HCT116 (cell line): Measurements from ENCODE around the gene ST3GAL6. TPM values are rescaled to one million over a fixed set of nuclear protein-coding genes. Genes with fewer than 3 reads are reported as not detected.

Experiments
- ATAC-seq: fragments of 200-7000 bp; cut with Tn5 transposase; 2 replicates; pipeline ENCODE4 v1.9.1; 2020; ENCODE audit warnings: mild to moderate bottlenecking, moderate library complexity
- BruUV-seq: library from RNA; stranded (reverse); fragments of 400-500 nt; replicated peaks from 2 replicates; lab custom pipeline; 2021; lab: Mats Ljungman, UMichigan
- CTCF ChIA-PET: fragments of 300-600 bp; sonication (Branson Sonifier 250); formaldehyde crosslinking; loops from one replicate; lab custom pipeline; 2021; ENCODE audit warnings: antibody characterized with exemption; lab: Charles Lee
- POLR2A ChIA-PET: fragments of 300-600, 350-600 bp; sonication (Branson Sonifier 250); formaldehyde crosslinking; loops from one replicate; lab custom pipeline; 2021; ENCODE audit warnings: antibody characterized with exemption; lab: Charles Lee
- RAD21 ChIA-PET, 2 experiments: fragments of 300-600 bp; sonication (Branson Sonifier 250); formaldehyde crosslinking; loops; one replicate each; lab custom pipeline; 2023; ENCODE audit warnings: low total read pairs in 2 of 2; ENCODE audit not compliant: uncharacterized antibody in 2 of 2, unreplicated experiment in 2 of 2, low non-redundant PET in 1 of 2; lab: Charles Lee
- DNase-seq: peaks from one replicate; pipeline ENCODE4 v3.0.0-alpha.2; 2010; ENCODE audit warnings: low read depth, low spot score
- H2AFZ ChIP-seq: fragments of 200-600 bp; shearing (Covaris generic), sonication (generic); 2 replicates; pipeline ENCODE4 v1.6.1; 2017; ENCODE audit warnings: low read depth, mixed run types, mixed read lengths, antibody characterized with exemption, low read length; ENCODE audit not compliant: poor library complexity, severe bottlenecking
- H3K27ac ChIP-seq: 2 replicates; pipeline ENCODE4 v1.5.1; 2012; ENCODE audit warnings: low read depth, low read length
- H3K27me3 ChIP-seq: fragments of 200-600 bp; sonication (generic); 2 replicates; pipeline ENCODE4 v1.6.1; 2016; ENCODE audit warnings: mixed run types, low read length, mixed read lengths; ENCODE audit not compliant: insufficient read depth
- H3K36me3 ChIP-seq, 2 experiments: fragments of 200-500 bp in 1 of 2; fragments of 200-600 bp in 1 of 2; sonication (Bioruptor generic) in 1 of 2; sonication (generic) in 1 of 2; 2 replicates each; pipeline versions ENCODE4 v1.5.1 to v1.6.1; 2014 to 2016; ENCODE audit warnings: low read length in 2 of 2, inconsistent platforms in 1 of 2, mixed read lengths in 1 of 2, mixed run types in 1 of 2; ENCODE audit not compliant: insufficient read depth in 2 of 2, control insufficient read depth in 1 of 2
- H3K4me1 ChIP-seq, 2 experiments: fragments of 200-600 bp in 1 of 2; sonication (generic) in 1 of 2; 2 replicates each; pipeline versions ENCODE4 v1.5.1 to v1.6.1; 2012 to 2017; ENCODE audit warnings: low read length in 2 of 2, inconsistent platforms in 1 of 2, mild to moderate bottlenecking in 1 of 2, mixed read lengths in 1 of 2, mixed run types in 1 of 2, moderate library complexity in 1 of 2; ENCODE audit not compliant: insufficient read depth in 2 of 2, control insufficient read depth in 1 of 2
- H3K4me2 ChIP-seq: fragments of 200-600 bp; sonication (generic); 2 replicates; pipeline ENCODE4 v1.6.1; 2017; ENCODE audit warnings: mixed run types, low read length, mixed read lengths
- H3K4me3 ChIP-seq, 2 experiments: fragments of 200-600 bp in 1 of 2; sonication (generic) in 1 of 2; replicated peaks in 1 of 2; 2 replicates each; pipeline ENCODE4 v1.5.1; 2011 to 2016; ENCODE audit warnings: low read length in 2 of 2, control low read depth in 1 of 2, low read depth in 1 of 2, mild to moderate bottlenecking in 1 of 2, mixed read lengths in 1 of 2, mixed run types in 1 of 2
- H3K79me2 ChIP-seq: fragments of 200-600 bp; sonication (generic); 2 replicates; pipeline ENCODE4 v1.6.1; 2017; ENCODE audit warnings: mild to moderate bottlenecking, mixed run types, low read length, moderate library complexity, mixed read lengths; ENCODE audit not compliant: insufficient read depth
- H3K9ac ChIP-seq: fragments of 200-600 bp; sonication (generic); 2 replicates; pipeline ENCODE4 v1.6.1; 2016; ENCODE audit warnings: low read length, mixed read lengths
- H3K9me2 ChIP-seq: fragments of 200-600 bp; sonication (generic), shearing (Covaris generic); 2 replicates; pipeline ENCODE4 v1.6.1; 2017; ENCODE audit warnings: mixed run types, mild to moderate bottlenecking, moderate library complexity; ENCODE audit not compliant: insufficient read depth
- H3K9me3 ChIP-seq, 2 experiments: fragments of 200-500 bp in 1 of 2; fragments of 200-600 bp in 1 of 2; sonication (Bioruptor generic) in 1 of 2; sonication (generic) in 1 of 2; 2 replicates each; pipeline ENCODE4 v1.6.1; 2014 to 2017; ENCODE audit warnings: low read length in 2 of 2, mixed read lengths in 2 of 2, inconsistent platforms in 1 of 2, low read depth in 1 of 2, mild to moderate bottlenecking in 1 of 2, mixed run types in 1 of 2, moderate library complexity in 1 of 2; ENCODE audit not compliant: control insufficient read depth in 1 of 2, insufficient read depth in 1 of 2
- H4K20me1 ChIP-seq: fragments of 200-600 bp; sonication (generic), shearing (Covaris generic); 2 replicates; pipeline ENCODE4 v1.6.1; 2017; ENCODE audit warnings: mixed run types, mild to moderate bottlenecking, moderate library complexity; ENCODE audit not compliant: insufficient read depth
- ATF3 ChIP-seq: IDR thresholded peaks from 2 replicates; pipeline ENCODE4 v1.6.1; 2012
- CBX3 ChIP-seq: IDR thresholded peaks from 2 replicates; pipeline ENCODE4 v1.6.1; 2012; ENCODE audit warnings: low read depth
- CEBPB ChIP-seq: IDR thresholded peaks from 2 replicates; pipeline ENCODE4 v1.6.1; 2012; ENCODE audit warnings: low read depth
- EGR1 ChIP-seq: IDR thresholded peaks from 2 replicates; pipeline ENCODE4 v1.6.1; 2012; ENCODE audit warnings: low read depth
- ELF1 ChIP-seq: IDR thresholded peaks from 2 replicates; pipeline ENCODE4 v1.6.1; 2012; ENCODE audit warnings: low read depth, borderline replicate concordance
- EZH2 ChIP-seq: fragments of 200-600 bp; sonication (generic); IDR thresholded peaks from 2 replicates; pipeline ENCODE4 v1.6.1; 2017; ENCODE audit warnings: antibody characterized with exemption, mixed run types
- EZH2phosphoT487 ChIP-seq: fragments of 200-600 bp; IDR thresholded peaks from 2 replicates; pipeline ENCODE4 v1.6.1; 2018; ENCODE audit warnings: antibody characterized with exemption, borderline replicate concordance
- FOSL1 ChIP-seq: IDR thresholded peaks from 2 replicates; pipeline ENCODE4 v1.6.1; 2012; ENCODE audit warnings: low read depth
- MAX ChIP-seq: IDR thresholded peaks from 2 replicates; pipeline ENCODE4 v1.6.1; 2012
- POLR2A ChIP-seq: IDR thresholded peaks from 2 replicates; pipeline ENCODE4 v1.7.0; 2011; ENCODE audit warnings: borderline replicate concordance; ENCODE audit not compliant: insufficient read depth, insufficient read length; ENCODE audit errors: extremely low read depth
- POLR2AphosphoS5 ChIP-seq: IDR thresholded peaks from 2 replicates; pipeline ENCODE4 v1.6.1; 2011; ENCODE audit warnings: mild to moderate bottlenecking, low read depth, low read length, moderate library complexity
- RAD21 ChIP-seq: IDR thresholded peaks from 2 replicates; pipeline ENCODE4 v1.6.1; 2012; ENCODE audit warnings: low read depth, mild to moderate bottlenecking
- SRF ChIP-seq: IDR thresholded peaks from 2 replicates; pipeline ENCODE4 v1.6.1; 2012; ENCODE audit warnings: low read depth
- TCF7L2 ChIP-seq: IDR thresholded peaks from 2 replicates; pipeline ENCODE4 v1.7.0; 2011; ENCODE audit warnings: borderline replicate concordance, inconsistent platforms; ENCODE audit not compliant: insufficient read depth, insufficient read length; ENCODE audit errors: extremely low read depth
- YY1 ChIP-seq: IDR thresholded peaks from 2 replicates; pipeline ENCODE4 v1.6.1; 2011; ENCODE audit warnings: low read length, low read depth, moderate library complexity, mild to moderate bottlenecking; ENCODE audit not compliant: insufficient replicate concordance; ENCODE audit errors: extremely low read depth
- ZFX ChIP-seq: fragments of 450-650 bp; IDR thresholded peaks from 2 replicates; pipeline ENCODE4 v1.6.1; 2017
- intact Hi-C: fragments of 100-400 bp; cut with micrococcal nuclease; formaldehyde crosslinking; loops from 2 replicates; pipeline ENCODE4 v1.10.0; 2022
- total RNA-seq: library from RNA; stranded (reverse); gene quantifications from one replicate; pipeline ENCODE4 v1.2.1, GENCODE V29; 2021; ENCODE audit not compliant: unreplicated experiment
- TF ChIP-seq, protein P1 (sequence below): IDR thresholded peaks from 2 replicates; pipeline ENCODE4 v1.6.1; 2011; ENCODE audit warnings: mild to moderate bottlenecking, low read length, moderate library complexity; ENCODE audit not compliant: insufficient replicate concordance; ENCODE audit errors: extremely low read depth
- TF ChIP-seq, protein P2 (sequence below): IDR thresholded peaks from 2 replicates; pipeline ENCODE4 v1.6.1; 2012; ENCODE audit warnings: low read depth

Gene ST3GAL6
- total RNA-seq, 1 experiment from 2014 or later: 10.6 TPM

DNA sequence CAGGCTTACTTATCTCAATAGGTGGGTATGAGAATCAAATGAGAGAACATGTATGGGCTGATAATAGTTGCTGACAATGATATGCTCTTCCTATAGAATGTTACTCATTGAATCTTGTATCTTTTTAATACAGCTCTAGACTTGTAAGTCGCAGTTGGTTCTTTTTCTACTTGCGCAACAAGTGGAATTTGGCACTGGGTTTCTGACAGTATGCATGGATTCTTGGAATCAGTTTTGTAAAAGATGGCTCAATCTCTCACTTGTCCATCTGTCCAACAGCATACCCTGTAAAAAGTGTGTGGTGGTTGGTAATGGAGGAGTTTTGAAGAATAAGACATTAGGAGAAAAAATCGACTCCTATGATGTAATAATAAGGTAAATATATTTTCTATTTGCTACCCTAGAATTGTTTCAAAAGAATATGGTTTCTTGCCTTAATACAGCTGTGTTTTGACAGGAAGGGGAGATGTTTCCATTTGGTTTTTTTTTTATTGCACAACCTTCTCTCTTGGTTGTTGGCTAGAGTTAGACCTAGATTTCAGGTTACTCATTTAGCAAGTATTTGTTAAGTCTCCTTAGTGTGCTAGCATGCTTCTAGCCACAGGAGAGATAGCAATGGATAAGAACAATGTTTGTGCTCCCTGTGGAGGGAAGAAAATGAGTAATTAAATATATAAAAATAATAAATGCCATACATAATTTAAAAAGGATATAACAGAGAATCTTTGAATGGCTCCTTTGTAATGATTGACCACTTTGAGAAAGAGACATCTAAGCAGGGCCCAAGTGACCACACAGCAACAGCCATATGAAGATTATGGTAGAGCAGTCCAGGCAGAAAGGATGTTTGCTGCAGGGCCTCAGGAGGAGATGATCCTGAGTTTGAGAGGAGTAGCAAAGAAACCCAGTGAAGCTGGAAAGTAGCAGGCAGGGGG lies 21.8 kb downstream of the ST3GAL6 start:
- no peak for DNase-seq
- intact Hi-C loops: no loop called here
- no peaks in the 10 kb centered on the region; a peak in 1 of 4 replicates for H3K4me1 ChIP-seq
- ChIA-PET RAD21 (no interaction called here), CTCF (interaction anchor here (0.9 kb wide), 1 partner anchor 183 kb away, joined by 3 read pairs; no protein-coding TSS in a partner anchor), POLR2A (no interaction called here)
- no peak overlapping the region for H3K4me2 ChIP-seq
- H3K36me3 ChIP-seq: peaks cover 0 to 3% of the 10 kb centered on the region in 2 experiments; a peak in 2 of 4 replicates
- no peaks in the 10 kb centered on the region for H3K27me3 ChIP-seq
- no peaks in the 10 kb centered on the region for H3K9me3 ChIP-seq
- H2AFZ ChIP-seq: no peak overlapping the region
- no peak overlapping the region for H3K4me3 ChIP-seq
- no TSS peak for BruUV-seq
- TF ChIP-seq YY1 (no peak), CEBPB (no peak), ZFX (no peak), EZH2 (no peak), POLR2AphosphoS5 (no peak), EGR1 (no peak), FOSL1 (no peak), ELF1 (no peak), SRF (no peak), EZH2phosphoT487 (no peak), TCF7L2 (no peak), RAD21 (no peak), POLR2A (no peak), ATF3 (no peak), CBX3 (no peak), MAX (no peak)
- TF ChIP-seq, protein P1, sequence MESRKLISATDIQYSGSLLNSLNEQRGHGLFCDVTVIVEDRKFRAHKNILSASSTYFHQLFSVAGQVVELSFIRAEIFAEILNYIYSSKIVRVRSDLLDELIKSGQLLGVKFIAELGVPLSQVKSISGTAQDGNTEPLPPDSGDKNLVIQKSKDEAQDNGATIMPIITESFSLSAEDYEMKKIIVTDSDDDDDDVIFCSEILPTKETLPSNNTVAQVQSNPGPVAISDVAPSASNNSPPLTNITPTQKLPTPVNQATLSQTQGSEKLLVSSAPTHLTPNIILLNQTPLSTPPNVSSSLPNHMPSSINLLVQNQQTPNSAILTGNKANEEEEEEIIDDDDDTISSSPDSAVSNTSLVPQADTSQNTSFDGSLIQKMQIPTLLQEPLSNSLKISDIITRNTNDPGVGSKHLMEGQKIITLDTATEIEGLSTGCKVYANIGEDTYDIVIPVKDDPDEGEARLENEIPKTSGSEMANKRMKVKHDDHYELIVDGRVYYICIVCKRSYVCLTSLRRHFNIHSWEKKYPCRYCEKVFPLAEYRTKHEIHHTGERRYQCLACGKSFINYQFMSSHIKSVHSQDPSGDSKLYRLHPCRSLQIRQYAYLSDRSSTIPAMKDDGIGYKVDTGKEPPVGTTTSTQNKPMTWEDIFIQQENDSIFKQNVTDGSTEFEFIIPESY: no peak
- TF ChIP-seq, protein P2, sequence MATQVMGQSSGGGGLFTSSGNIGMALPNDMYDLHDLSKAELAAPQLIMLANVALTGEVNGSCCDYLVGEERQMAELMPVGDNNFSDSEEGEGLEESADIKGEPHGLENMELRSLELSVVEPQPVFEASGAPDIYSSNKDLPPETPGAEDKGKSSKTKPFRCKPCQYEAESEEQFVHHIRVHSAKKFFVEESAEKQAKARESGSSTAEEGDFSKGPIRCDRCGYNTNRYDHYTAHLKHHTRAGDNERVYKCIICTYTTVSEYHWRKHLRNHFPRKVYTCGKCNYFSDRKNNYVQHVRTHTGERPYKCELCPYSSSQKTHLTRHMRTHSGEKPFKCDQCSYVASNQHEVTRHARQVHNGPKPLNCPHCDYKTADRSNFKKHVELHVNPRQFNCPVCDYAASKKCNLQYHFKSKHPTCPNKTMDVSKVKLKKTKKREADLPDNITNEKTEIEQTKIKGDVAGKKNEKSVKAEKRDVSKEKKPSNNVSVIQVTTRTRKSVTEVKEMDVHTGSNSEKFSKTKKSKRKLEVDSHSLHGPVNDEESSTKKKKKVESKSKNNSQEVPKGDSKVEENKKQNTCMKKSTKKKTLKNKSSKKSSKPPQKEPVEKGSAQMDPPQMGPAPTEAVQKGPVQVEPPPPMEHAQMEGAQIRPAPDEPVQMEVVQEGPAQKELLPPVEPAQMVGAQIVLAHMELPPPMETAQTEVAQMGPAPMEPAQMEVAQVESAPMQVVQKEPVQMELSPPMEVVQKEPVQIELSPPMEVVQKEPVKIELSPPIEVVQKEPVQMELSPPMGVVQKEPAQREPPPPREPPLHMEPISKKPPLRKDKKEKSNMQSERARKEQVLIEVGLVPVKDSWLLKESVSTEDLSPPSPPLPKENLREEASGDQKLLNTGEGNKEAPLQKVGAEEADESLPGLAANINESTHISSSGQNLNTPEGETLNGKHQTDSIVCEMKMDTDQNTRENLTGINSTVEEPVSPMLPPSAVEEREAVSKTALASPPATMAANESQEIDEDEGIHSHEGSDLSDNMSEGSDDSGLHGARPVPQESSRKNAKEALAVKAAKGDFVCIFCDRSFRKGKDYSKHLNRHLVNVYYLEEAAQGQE: no peak
- TF ChIP-seq, all 23 proteins: peak for 0
- no peaks in the 10 kb centered on the region for H4K20me1 ChIP-seq
- no peak for ATAC-seq
- no peaks in the 10 kb centered on the region for H3K79me2 ChIP-seq
- H3K27ac ChIP-seq: no peak overlapping the region
- H3K9ac ChIP-seq: no peak overlapping the region
- H3K9me2 ChIP-seq: no peaks in the 10 kb centered on the region
